ENCODE data around the gene CFAP45. TPM values are rescaled to one million over a fixed set of nuclear protein-coding genes. Genes with fewer than 3 reads are reported as not detected.

The CFAP45 gene
- total and polyA plus RNA-seq, 5 donors from 2014 or later = 0.40 to 7.2 (median 0.48) TPM; not detected in 1

DNA sequence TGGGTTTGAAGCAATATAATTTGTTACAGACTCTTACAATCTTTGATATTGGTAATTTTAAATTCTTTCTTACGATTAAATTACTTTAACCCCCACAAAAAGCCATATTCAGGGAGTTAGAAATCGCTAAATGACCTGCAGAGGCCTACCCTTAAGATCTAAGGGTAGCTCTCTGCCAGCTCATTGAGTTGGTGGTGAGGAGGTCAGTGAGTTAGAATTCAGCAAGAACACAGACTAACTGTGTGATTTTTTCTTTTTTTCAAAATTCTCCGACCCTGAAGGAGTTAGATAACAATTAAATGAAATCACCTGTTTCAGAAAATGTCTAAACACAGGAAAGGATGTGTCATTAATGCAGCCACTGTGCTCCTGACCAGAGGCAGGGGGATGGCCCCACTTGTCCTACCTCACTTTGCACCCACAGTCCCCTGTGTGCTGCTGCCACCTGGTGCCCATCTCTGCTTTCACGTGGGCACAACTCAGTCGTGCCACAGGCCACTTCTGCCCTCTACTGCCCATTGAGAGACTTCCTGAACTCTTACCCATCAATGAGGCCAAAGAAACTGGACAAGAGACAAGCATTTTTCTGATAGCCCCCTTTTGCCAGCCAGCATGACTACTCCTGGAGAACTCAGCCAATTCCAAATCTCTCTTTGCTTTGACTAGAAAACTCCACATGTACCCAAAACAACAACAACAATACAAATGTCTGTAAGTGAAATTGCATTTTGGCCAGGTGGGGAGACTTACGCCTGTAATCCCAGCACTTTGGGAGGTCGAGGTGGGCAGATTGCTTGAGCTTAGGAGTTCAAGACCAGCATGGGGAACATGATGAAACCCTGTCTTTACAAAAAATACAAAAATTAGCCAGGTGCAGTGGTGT is 8.4 kb downstream of the CFAP45 start:
- Histone ChIP-seq H3K27me3 (ENCODE audit: control insufficient read depth, insufficient read depth, low read length) (peaks cover 2% of the 10 kb centered on the region), H3K36me3 (ENCODE audit: control insufficient read depth, insufficient read depth, low read length) (no peaks in the 10 kb centered on the region), H3K4me1 (ENCODE audit: control insufficient read depth, insufficient read depth, low read length, poor library complexity, severe bottlenecking) (peaks cover 7% of the 10 kb centered on the region), H3K27ac (ENCODE audit: insufficient read depth, low read length, poor library complexity, severe bottlenecking) (no peak overlapping the region), H3K9me3 (ENCODE audit: control insufficient read depth in 2 of 2, low read length in 2 of 2) (no peaks in the 10 kb centered on the region), H3K4me3 (ENCODE audit: low read depth, low read length) (no peak overlapping the region)
- H3K4me1 Mint-ChIP-seq = peaks cover 4 to 19% (median 14%) of the 10 kb centered on the region in 4 donors
- DNase-seq = peak; percentile 55 to 77 (median 67)
- H3K27ac Mint-ChIP-seq = peak overlapping the region; percentile 52 to 73 (median 55)
- peak; percentile 88 to 91 for ATAC-seq (ENCODE audit: low read depth in 2 of 2)
- no peaks in the 10 kb centered on the region for H3K36me3 Mint-ChIP-seq
- no peaks in the 10 kb centered on the region for H3K9me3 Mint-ChIP-seq
- H3K4me3 Mint-ChIP-seq = no peak overlapping the region
- H3K27me3 Mint-ChIP-seq = peaks cover 4% of the 10 kb centered on the region

DNA sequence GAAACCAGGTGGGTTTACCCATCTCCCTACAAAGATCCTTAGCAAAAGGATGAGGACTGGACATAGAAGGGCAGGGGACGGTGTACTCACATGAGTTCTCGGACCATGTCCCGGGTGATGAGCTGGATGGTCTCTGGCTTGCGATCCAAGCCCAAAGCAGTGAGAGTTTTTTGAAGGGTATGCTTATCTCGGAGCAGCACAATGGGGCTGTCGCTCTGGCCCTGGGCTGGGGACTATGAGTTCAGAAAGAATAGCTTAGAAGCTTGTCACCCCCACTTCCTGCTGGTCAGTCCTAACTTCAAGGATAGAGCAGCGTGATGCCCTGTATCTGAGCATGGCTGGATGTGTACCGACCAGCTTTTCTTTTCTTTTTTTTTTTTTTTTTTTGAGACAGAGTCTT is 9.6 kb downstream of the CFAP45 start:
- peaks cover 7% of the 10 kb centered on the region for H3K4me1 ChIP-seq (ENCODE audit: control insufficient read depth, insufficient read depth, low read length, poor library complexity, severe bottlenecking)
- H3K9me3 ChIP-seq (ENCODE audit: control insufficient read depth in 2 of 2, low read length in 2 of 2) = no peaks in the 10 kb centered on the region
- no peaks in the 10 kb centered on the region for H3K36me3 ChIP-seq (ENCODE audit: control insufficient read depth, insufficient read depth, low read length)
- no peaks in the 10 kb centered on the region for H3K36me3 Mint-ChIP-seq
- DNase-seq = no peak
- ATAC-seq (ENCODE audit: low read depth in 2 of 2) = no peak
- peaks cover under 1% of the 10 kb centered on the region for H3K27me3 Mint-ChIP-seq
- H3K27ac ChIP-seq (ENCODE audit: insufficient read depth, low read length, poor library complexity, severe bottlenecking) = no peak overlapping the region
- peak overlapping the region in 1 of 3 donors; percentile 1 for H3K27ac Mint-ChIP-seq
- peaks cover 2% of the 10 kb centered on the region for H3K27me3 ChIP-seq (ENCODE audit: control insufficient read depth, insufficient read depth, low read length)
- peaks cover 4 to 19% (median 14%) of the 10 kb centered on the region in 4 donors for H3K4me1 Mint-ChIP-seq
- H3K4me3 ChIP-seq (ENCODE audit: low read depth, low read length) = no peak overlapping the region
- no peaks in the 10 kb centered on the region for H3K9me3 Mint-ChIP-seq
- no peak overlapping the region for H3K4me3 Mint-ChIP-seq

DNA sequence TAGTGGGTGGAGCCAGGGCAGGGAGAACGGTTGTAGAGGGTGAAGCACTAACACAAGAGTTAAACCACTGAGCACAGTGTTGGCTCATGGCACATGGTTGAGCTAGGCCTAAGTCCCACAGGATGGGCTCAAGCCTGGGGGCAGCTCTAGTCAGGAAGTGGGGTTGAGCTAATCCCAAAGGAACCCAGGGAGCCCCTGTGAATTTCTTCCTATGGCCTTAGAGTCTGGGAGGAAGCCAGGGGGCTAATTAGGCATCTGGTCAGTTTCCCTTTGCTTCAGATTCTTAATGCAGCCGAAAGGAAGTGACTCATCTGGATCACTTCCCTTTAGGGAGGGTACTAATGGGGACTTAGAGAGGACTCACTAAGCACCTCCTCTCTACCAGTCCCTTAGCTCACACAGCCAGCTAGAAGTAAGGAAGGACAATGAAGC is 10.1 kb downstream of the CFAP45 start:
- H3K4me1 Mint-ChIP-seq = peaks cover 4 to 19% (median 14%) of the 10 kb centered on the region in 4 donors
- peak overlapping the region in 1 of 4 donors; percentile 2 for H3K4me3 Mint-ChIP-seq
- H3K9me3 Mint-ChIP-seq = no peaks in the 10 kb centered on the region
- H3K27ac Mint-ChIP-seq = peak overlapping the region in 2 of 3 donors; percentile 1 to 68
- Histone ChIP-seq H3K36me3 (ENCODE audit: control insufficient read depth, insufficient read depth, low read length) (no peaks in the 10 kb centered on the region), H3K4me3 (ENCODE audit: low read depth, low read length) (no peak overlapping the region), H3K4me1 (ENCODE audit: control insufficient read depth, insufficient read depth, low read length, poor library complexity, severe bottlenecking) (peaks cover 7% of the 10 kb centered on the region), H3K9me3 (ENCODE audit: control insufficient read depth in 2 of 2, low read length in 2 of 2) (no peaks in the 10 kb centered on the region), H3K27ac (ENCODE audit: insufficient read depth, low read length, poor library complexity, severe bottlenecking) (no peak overlapping the region), H3K27me3 (ENCODE audit: control insufficient read depth, insufficient read depth, low read length) (no peaks in the 10 kb centered on the region)
- peak; percentile 41 to 49 for ATAC-seq (ENCODE audit: low read depth in 2 of 2)
- no peaks in the 10 kb centered on the region for H3K36me3 Mint-ChIP-seq
- H3K27me3 Mint-ChIP-seq = no peaks in the 10 kb centered on the region
- peak in 1 of 3 donors; percentile 47 for DNase-seq

DNA sequence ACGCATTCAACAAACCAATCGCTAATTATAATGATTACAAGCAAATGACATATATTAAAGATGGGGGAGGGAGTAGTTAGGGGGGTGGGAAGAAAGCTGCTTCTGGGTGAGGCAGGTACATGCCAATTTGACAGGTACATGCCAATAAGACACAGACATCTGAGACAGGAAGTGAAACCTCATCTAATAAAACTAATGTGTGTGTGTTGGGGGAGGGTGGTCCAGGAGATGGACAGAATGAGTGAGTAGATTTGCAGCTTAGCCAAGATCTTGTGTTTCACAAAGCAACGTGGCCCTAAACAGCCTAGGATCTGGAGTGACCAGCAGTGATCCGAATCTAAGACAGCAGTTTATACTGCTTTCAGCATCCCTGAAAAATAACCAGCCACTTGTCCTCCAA is 10.8 kb downstream of the CFAP45 start:
- H3K27ac ChIP-seq (ENCODE audit: insufficient read depth, low read length, poor library complexity, severe bottlenecking) = no peak overlapping the region

DNA sequence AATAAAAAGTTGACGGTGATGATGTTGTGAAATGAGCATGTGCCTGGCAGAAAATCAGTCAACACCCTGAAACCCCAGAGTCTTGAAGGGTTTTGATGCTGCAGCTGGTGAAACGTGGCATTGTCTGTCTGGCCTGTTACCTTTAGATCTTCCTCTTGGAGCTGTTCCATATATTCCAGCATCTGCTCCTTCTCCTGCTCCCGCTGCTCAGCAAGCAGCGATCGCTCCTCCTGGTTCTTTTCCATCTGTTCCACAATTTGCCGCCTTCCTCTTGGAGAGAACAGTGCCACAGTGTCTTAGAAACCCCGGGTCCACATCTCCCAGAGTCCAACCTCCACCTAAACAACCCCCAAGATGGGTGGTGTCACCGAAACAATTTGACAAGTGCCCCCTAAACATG is 15.7 kb downstream of the CFAP45 start:
- ATAC-seq (ENCODE audit: low read depth in 2 of 2) = no peak
- H3K9me3 Mint-ChIP-seq = no peaks in the 10 kb centered on the region
- Histone ChIP-seq H3K27me3 (ENCODE audit: control insufficient read depth, insufficient read depth, low read length) (no peaks in the 10 kb centered on the region), H3K4me3 (ENCODE audit: low read depth, low read length) (no peak overlapping the region), H3K27ac (ENCODE audit: insufficient read depth, low read length, poor library complexity, severe bottlenecking) (no peak overlapping the region), H3K4me1 (ENCODE audit: control insufficient read depth, insufficient read depth, low read length, poor library complexity, severe bottlenecking) (no peaks in the 10 kb centered on the region), H3K9me3 (ENCODE audit: control insufficient read depth in 2 of 2, low read length in 2 of 2) (no peaks in the 10 kb centered on the region), H3K36me3 (ENCODE audit: control insufficient read depth, insufficient read depth, low read length) (no peaks in the 10 kb centered on the region)
- no peak overlapping the region for H3K4me3 Mint-ChIP-seq
- no peaks in the 10 kb centered on the region for H3K36me3 Mint-ChIP-seq
- no peak overlapping the region for H3K27ac Mint-ChIP-seq
- peaks cover 0 to 4% (median 4%) of the 10 kb centered on the region in 4 donors for H3K4me1 Mint-ChIP-seq
- H3K27me3 Mint-ChIP-seq = no peaks in the 10 kb centered on the region
- DNase-seq = no peak

More for the DNA sequence above, 10.8 kb downstream of the CFAP45 start:
- Histone ChIP-seq H3K27me3 (ENCODE audit: control insufficient read depth, insufficient read depth, low read length) (no peaks in the 10 kb centered on the region), H3K4me1 (ENCODE audit: control insufficient read depth, insufficient read depth, low read length, poor library complexity, severe bottlenecking) (peaks cover 7% of the 10 kb centered on the region), H3K36me3 (ENCODE audit: control insufficient read depth, insufficient read depth, low read length) (no peaks in the 10 kb centered on the region), H3K4me3 (ENCODE audit: low read depth, low read length) (no peak overlapping the region), H3K9me3 (ENCODE audit: control insufficient read depth in 2 of 2, low read length in 2 of 2) (no peaks in the 10 kb centered on the region)
- DNase-seq (peak in 1 of 3 donors; percentile 35), ATAC-seq (ENCODE audit: low read depth in 2 of 2) (no peak)
- Mint-ChIP-seq H3K4me3 (no peak overlapping the region), H3K27me3 (no peaks in the 10 kb centered on the region), H3K9me3 (no peaks in the 10 kb centered on the region), H3K4me1 (peaks cover 4 to 19% (median 14%) of the 10 kb centered on the region in 4 donors), H3K36me3 (no peaks in the 10 kb centered on the region), H3K27ac (peak overlapping the region in 2 of 3 donors; percentile 9 to 64)

DNA sequence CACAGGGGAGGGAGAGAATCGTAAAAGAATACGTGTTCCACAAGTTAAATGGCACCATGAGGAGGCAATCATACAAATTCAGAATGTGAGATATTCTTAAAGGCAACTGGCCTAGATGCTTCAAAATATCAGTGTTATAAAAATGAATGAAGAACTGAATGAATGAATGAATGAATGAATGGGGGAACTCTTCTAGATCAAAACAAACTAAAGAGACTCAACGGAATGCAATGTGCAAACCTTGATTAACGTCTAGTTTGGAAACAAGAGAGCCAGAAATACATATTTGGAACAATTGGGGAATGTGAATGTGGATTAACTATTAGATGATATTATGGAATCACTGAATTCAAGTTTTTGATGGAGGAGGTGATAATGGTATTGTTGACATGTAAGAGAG is 16.8 kb downstream of the CFAP45 start:
- ATAC-seq (ENCODE audit: low read depth in 2 of 2) (no peak), DNase-seq (no peak)
- Histone ChIP-seq H3K27ac (ENCODE audit: insufficient read depth, low read length, poor library complexity, severe bottlenecking) (no peak overlapping the region), H3K4me1 (ENCODE audit: control insufficient read depth, insufficient read depth, low read length, poor library complexity, severe bottlenecking) (no peaks in the 10 kb centered on the region), H3K4me3 (ENCODE audit: low read depth, low read length) (no peak overlapping the region), H3K27me3 (ENCODE audit: control insufficient read depth, insufficient read depth, low read length) (no peaks in the 10 kb centered on the region), H3K9me3 (ENCODE audit: control insufficient read depth in 2 of 2, low read length in 2 of 2) (no peaks in the 10 kb centered on the region), H3K36me3 (ENCODE audit: control insufficient read depth, insufficient read depth, low read length) (no peaks in the 10 kb centered on the region)
- Mint-ChIP-seq H3K36me3 (no peaks in the 10 kb centered on the region), H3K27ac (no peak overlapping the region), H3K4me1 (no peaks in the 10 kb centered on the region), H3K9me3 (no peaks in the 10 kb centered on the region), H3K4me3 (no peak overlapping the region), H3K27me3 (no peaks in the 10 kb centered on the region)

DNA sequence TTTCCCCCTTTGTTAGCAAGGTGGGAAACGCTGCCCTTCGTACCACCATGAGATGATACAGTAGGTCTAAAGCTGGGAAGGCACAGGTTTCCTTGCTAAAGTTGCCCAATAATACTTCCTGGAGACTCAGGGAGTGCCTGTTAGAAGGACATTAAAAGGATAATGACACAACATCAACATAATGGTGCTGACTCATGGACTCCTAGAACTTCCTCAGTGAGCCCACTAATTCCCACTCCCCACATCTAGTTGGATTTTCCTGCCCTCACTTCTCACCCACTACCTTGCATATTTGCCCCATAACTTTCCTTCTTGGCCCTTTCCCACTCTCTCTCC is 17.5 kb downstream of the CFAP45 start:
- no peaks in the 10 kb centered on the region for H3K27me3 Mint-ChIP-seq
- H3K4me1 Mint-ChIP-seq = no peaks in the 10 kb centered on the region
- Histone ChIP-seq H3K27me3 (ENCODE audit: control insufficient read depth, insufficient read depth, low read length) (no peaks in the 10 kb centered on the region), H3K4me3 (ENCODE audit: low read depth, low read length) (no peak overlapping the region), H3K4me1 (ENCODE audit: control insufficient read depth, insufficient read depth, low read length, poor library complexity, severe bottlenecking) (no peaks in the 10 kb centered on the region), H3K9me3 (ENCODE audit: control insufficient read depth in 2 of 2, low read length in 2 of 2) (no peaks in the 10 kb centered on the region), H3K36me3 (ENCODE audit: control insufficient read depth, insufficient read depth, low read length) (no peaks in the 10 kb centered on the region), H3K27ac (ENCODE audit: insufficient read depth, low read length, poor library complexity, severe bottlenecking) (no peak overlapping the region)
- H3K9me3 Mint-ChIP-seq = no peaks in the 10 kb centered on the region
- H3K27ac Mint-ChIP-seq = no peak overlapping the region
- DNase-seq (no peak), ATAC-seq (ENCODE audit: low read depth in 2 of 2) (no peak)
- no peaks in the 10 kb centered on the region for H3K36me3 Mint-ChIP-seq
- H3K4me3 Mint-ChIP-seq = no peak overlapping the region

All from CD4-positive, CD25-positive, alpha-beta regulatory T cell (primary cell).